Osteoblast (primary cell): Measurements from ENCODE around the gene FSHR. TPM values are rescaled to one million over a fixed set of nuclear protein-coding genes. Genes with fewer than 3 reads are reported as not detected.

Source experiments
- DNase-seq: peaks from one replicate; pipeline ENCODE4 v3.0.0; 2011; ENCODE audit warnings: low spot score, mixed read lengths; ENCODE audit not compliant: insufficient read length; ENCODE audit errors: missing footprints
- H2AFZ ChIP-seq: 2 replicates; pipeline ENCODE4 v1.6.0; 2011; ENCODE audit warnings: mild to moderate bottlenecking, low read length
- H3K27ac ChIP-seq: 2 replicates; pipeline ENCODE4 v1.5.1; 2011; ENCODE audit warnings: mild to moderate bottlenecking, low read depth, low read length, moderate library complexity
- H3K27me3 ChIP-seq: 2 replicates; pipeline ENCODE4 v1.6.0; 2012; ENCODE audit warnings: mild to moderate bottlenecking, control low read depth, inconsistent platforms, low read length, moderate library complexity; ENCODE audit not compliant: insufficient read depth
- H3K36me3 ChIP-seq: 2 replicates; pipeline ENCODE4 v1.5.1; 2011; ENCODE audit warnings: mild to moderate bottlenecking, low read length, control low read depth, moderate library complexity; ENCODE audit not compliant: insufficient read depth
- H3K4me1 ChIP-seq: 2 replicates; pipeline ENCODE4 v1.5.1; 2011; ENCODE audit warnings: mild to moderate bottlenecking, low read length, control low read depth, moderate library complexity; ENCODE audit not compliant: insufficient read depth
- H3K4me2 ChIP-seq: 2 replicates; pipeline ENCODE4 v1.6.0; 2011; ENCODE audit warnings: mild to moderate bottlenecking, low read length; ENCODE audit not compliant: insufficient read depth
- H3K4me3 ChIP-seq: fragments of 200-600 bp; sonication (generic); 3 replicates; pipeline ENCODE4 v1.5.1; 2012; ENCODE audit warnings: mild to moderate bottlenecking, low read length, inconsistent platforms; ENCODE audit not compliant: insufficient read depth
- H3K79me2 ChIP-seq: 2 replicates; pipeline ENCODE4 v1.6.0; 2012; ENCODE audit warnings: mild to moderate bottlenecking, low read length, control low read depth, inconsistent platforms; ENCODE audit not compliant: insufficient read depth
- H3K9me3 ChIP-seq: 2 replicates; pipeline ENCODE4 v1.5.1; 2011; ENCODE audit warnings: low read depth, low read length, control low read depth
- H4K20me1 ChIP-seq: 2 replicates; pipeline ENCODE4 v1.6.0; 2012; ENCODE audit warnings: mild to moderate bottlenecking, low read length, control low read depth; ENCODE audit not compliant: insufficient read depth
- total RNA-seq: library from RNA; depleted of rRNA; stranded (reverse); fragments of >200 nt; gene quantifications from 2 replicates; pipeline ENCODE4 v1.2.3, GENCODE V29; 2012
- TF ChIP-seq, protein P1 (sequence below): IDR thresholded peaks from 2 replicates; pipeline ENCODE4 v1.5.1; 2011; ENCODE audit warnings: mild to moderate bottlenecking, low read depth, low read length, moderate library complexity; ENCODE audit errors: extremely low read depth

Gene FSHR
- total RNA-seq, 1 donor = 0.36 TPM

DNA sequence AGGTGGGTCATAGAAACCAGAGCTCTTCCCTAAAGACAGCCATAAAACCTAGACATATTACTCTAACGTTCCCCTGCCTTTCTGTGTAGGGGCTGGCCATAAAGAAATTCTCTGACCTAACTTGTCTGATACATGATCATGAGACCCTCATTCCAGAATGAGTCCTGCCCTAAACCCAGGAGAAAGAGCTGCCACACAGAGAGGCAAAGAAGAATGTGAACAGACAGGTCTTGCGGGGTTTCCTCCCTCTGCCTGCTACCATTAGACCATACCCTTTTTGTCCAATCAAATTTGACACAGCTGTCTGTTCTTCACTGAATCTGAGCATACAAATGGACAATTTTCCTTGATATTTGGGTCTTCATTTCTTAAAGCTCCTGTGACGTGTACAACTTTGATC is 200.0 kb downstream of the FSHR start:
- TF ChIP-seq, protein P1, sequence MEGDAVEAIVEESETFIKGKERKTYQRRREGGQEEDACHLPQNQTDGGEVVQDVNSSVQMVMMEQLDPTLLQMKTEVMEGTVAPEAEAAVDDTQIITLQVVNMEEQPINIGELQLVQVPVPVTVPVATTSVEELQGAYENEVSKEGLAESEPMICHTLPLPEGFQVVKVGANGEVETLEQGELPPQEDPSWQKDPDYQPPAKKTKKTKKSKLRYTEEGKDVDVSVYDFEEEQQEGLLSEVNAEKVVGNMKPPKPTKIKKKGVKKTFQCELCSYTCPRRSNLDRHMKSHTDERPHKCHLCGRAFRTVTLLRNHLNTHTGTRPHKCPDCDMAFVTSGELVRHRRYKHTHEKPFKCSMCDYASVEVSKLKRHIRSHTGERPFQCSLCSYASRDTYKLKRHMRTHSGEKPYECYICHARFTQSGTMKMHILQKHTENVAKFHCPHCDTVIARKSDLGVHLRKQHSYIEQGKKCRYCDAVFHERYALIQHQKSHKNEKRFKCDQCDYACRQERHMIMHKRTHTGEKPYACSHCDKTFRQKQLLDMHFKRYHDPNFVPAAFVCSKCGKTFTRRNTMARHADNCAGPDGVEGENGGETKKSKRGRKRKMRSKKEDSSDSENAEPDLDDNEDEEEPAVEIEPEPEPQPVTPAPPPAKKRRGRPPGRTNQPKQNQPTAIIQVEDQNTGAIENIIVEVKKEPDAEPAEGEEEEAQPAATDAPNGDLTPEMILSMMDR = no peak
- Histone ChIP-seq H3K79me2 (no peaks in the 10 kb centered on the region), H3K36me3 (no peaks in the 10 kb centered on the region), H3K27me3 (no peaks in the 10 kb centered on the region), H2AFZ (no peak overlapping the region), H3K4me1 (no peaks in the 10 kb centered on the region), H3K9me3 (no peaks in the 10 kb centered on the region), H4K20me1 (no peaks in the 10 kb centered on the region), H3K4me2 (no peak overlapping the region), H3K27ac (no peak overlapping the region), H3K4me3 (no peak overlapping the region)
- DNase-seq = no peak

DNA sequence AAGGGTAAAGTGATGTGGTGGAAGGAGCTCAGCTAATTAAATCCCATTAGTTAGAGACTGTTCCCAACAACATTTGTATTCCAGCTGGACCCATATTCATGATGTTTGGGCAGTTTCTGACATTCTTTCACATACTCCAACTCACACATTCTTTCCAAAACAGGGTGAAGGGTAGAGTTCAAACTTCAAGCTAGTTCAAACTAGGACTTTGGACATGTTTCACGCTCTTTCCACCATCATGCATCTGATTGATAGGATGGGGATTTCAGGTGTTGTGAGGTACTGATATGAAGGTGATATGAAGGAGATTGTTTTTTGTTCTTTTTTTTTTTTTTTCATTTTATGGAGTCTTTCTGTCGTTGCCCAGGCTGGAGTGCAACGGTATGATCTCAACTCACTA is 201.7 kb downstream of the FSHR start:
- Histone ChIP-seq H3K4me1 (no peaks in the 10 kb centered on the region), H3K4me2 (no peak overlapping the region), H3K27ac (no peak overlapping the region), H3K79me2 (no peaks in the 10 kb centered on the region), H4K20me1 (no peaks in the 10 kb centered on the region), H3K4me3 (no peak overlapping the region), H3K9me3 (no peaks in the 10 kb centered on the region), H3K36me3 (no peaks in the 10 kb centered on the region), H2AFZ (no peak overlapping the region), H3K27me3 (no peaks in the 10 kb centered on the region)
- TF ChIP-seq, protein P1 = no peak
- no peak for DNase-seq

DNA sequence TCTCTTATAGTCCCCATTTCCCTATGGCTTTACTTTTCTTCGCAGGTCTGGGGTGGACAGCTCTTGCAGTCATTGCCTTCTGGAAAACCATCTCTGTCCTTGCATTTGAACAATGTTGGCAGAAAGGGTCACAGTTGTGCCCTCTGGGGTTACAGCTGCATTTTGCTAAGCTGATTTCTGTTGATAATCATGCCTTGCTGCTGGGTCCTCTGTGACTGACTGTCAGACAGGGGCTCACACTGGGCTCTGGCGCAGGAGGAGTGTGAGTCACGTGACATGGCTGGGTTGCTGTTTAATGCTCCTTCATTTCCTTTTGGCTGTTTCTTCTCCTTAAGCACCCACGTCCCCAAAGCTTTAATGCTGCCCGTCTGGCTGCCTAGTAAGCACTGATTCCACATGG is 202.2 kb downstream of the FSHR start:
- no peak overlapping the region for H3K27ac ChIP-seq
- no peaks in the 10 kb centered on the region for H3K36me3 ChIP-seq
- no peak overlapping the region for H2AFZ ChIP-seq
- no peak for DNase-seq
- H3K27me3 ChIP-seq = no peaks in the 10 kb centered on the region
- H3K4me1 ChIP-seq = no peaks in the 10 kb centered on the region
- no peaks in the 10 kb centered on the region for H3K79me2 ChIP-seq
- H3K4me3 ChIP-seq = no peak overlapping the region
- TF ChIP-seq, protein P1 = no peak
- H3K4me2 ChIP-seq = no peak overlapping the region
- no peaks in the 10 kb centered on the region for H4K20me1 ChIP-seq
- no peaks in the 10 kb centered on the region for H3K9me3 ChIP-seq

DNA sequence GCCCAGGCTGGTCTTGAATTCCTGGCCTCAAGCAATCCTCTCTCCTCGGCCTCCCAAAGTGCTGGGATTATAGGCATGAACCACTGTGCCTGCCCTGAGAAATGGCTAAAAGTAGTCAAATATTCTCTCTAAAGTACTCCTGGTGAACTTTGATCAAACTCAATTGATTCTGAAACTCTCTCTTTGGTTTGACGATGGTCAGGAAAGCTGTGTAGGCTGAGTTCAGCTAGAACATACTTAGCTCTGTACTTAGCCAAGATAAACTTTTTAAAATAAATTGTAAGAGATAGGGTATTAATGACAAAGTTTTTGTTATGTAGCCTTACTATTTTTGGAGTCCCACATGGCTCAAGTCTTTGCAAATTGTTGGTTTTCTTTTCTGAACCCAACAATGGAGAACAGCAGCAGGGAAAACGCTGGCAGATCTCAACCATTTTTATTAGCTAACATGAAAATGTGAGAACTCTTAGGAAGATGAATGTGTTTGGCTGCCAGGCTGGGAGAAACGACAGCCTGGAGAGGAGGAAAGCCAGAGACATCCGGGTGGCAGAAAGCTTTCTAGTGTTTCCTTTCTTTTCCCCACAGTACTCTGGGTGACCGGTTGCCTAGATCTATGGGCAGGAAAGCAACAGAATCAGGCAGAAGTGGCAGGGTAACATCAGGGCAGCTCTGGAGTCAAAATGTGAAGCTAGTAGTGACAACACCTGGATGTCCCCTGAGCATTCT is 205.8 kb downstream of the FSHR start:
- no peak overlapping the region for H2AFZ ChIP-seq
- no peaks in the 10 kb centered on the region for H3K36me3 ChIP-seq
- no peaks in the 10 kb centered on the region for H3K9me3 ChIP-seq
- no peaks in the 10 kb centered on the region for H3K79me2 ChIP-seq
- H3K27ac ChIP-seq = no peak overlapping the region
- TF ChIP-seq, protein P1 = no peak
- H4K20me1 ChIP-seq = no peaks in the 10 kb centered on the region
- H3K27me3 ChIP-seq = no peaks in the 10 kb centered on the region
- H3K4me1 ChIP-seq = no peaks in the 10 kb centered on the region
- H3K4me3 ChIP-seq = no peak overlapping the region
- DNase-seq = no peak
- no peak overlapping the region for H3K4me2 ChIP-seq
